ENCODE data around the gene SURF2.

The SURF2 gene

GRCh38 chr9:133393399-133393798 is 37.0 kb downstream of the SURF2 start:
- no peak overlapping the region for H3K4me3 ChIP-seq (ENCODE audit: low read depth, low read length)
- no peak for TF ChIP-seq CTCF (IDR thresholded peaks at IDR 0.05; ENCODE audit: low read depth, low read length)

- H3K4me3 ChIP-seq (ENCODE audit: low read depth, low read length), result no peak overlapping the region
- no peak for TF ChIP-seq CTCF (IDR thresholded peaks at IDR 0.05; ENCODE audit: low read depth, low read length)
Measured at GRCh38 chr9:133394687-133395271, 38.4 kb downstream of the SURF2 start.

- peak; percentile 45 for TF ChIP-seq CTCF (IDR thresholded peaks at IDR 0.05; ENCODE audit: low read depth, low read length)
- no peak overlapping the region for H3K4me3 ChIP-seq (ENCODE audit: low read depth, low read length)
Measured at GRCh38 chr9:133396952-133397351, 40.6 kb downstream of the SURF2 start.

- no peak overlapping the region for H3K4me3 ChIP-seq (ENCODE audit: low read depth, low read length)
- TF ChIP-seq CTCF (IDR thresholded peaks at IDR 0.05; ENCODE audit: low read depth, low read length), result no peak
Measured at GRCh38 chr9:133397370-133397769, 41.0 kb downstream of the SURF2 start.

GRCh38 chr9:133397895-133398294 is 41.5 kb downstream of the SURF2 start:
- TF ChIP-seq CTCF (IDR thresholded peaks at IDR 0.05; ENCODE audit: low read depth, low read length), result no peak
- H3K4me3 ChIP-seq (ENCODE audit: low read depth, low read length), result no peak overlapping the region

GRCh38 chr9:133400292-133400691 is 43.9 kb downstream of the SURF2 start:
- no peak for TF ChIP-seq CTCF (IDR thresholded peaks at IDR 0.05; ENCODE audit: low read depth, low read length)
- H3K4me3 ChIP-seq (ENCODE audit: low read depth, low read length), result no peak overlapping the region

GRCh38 chr9:133401588-133401987 is 45.2 kb downstream of the SURF2 start:
- H3K4me3 ChIP-seq (ENCODE audit: low read depth, low read length), result no peak overlapping the region
- no peak for TF ChIP-seq CTCF (IDR thresholded peaks at IDR 0.05; ENCODE audit: low read depth, low read length)

Measured in WI38 (cell line).